HG02610 (cell line): ENCODE data around the gene TEKT3.

Experiments
- ATAC-seq: cut with Tn5 transposase; IDR thresholded peaks from one replicate; pipeline ENCODE4 v1.9.1; 2021; ENCODE audit warnings: mild to moderate bottlenecking, moderate library complexity; ENCODE audit not compliant: unreplicated experiment

TEKT3 gene

DNA sequence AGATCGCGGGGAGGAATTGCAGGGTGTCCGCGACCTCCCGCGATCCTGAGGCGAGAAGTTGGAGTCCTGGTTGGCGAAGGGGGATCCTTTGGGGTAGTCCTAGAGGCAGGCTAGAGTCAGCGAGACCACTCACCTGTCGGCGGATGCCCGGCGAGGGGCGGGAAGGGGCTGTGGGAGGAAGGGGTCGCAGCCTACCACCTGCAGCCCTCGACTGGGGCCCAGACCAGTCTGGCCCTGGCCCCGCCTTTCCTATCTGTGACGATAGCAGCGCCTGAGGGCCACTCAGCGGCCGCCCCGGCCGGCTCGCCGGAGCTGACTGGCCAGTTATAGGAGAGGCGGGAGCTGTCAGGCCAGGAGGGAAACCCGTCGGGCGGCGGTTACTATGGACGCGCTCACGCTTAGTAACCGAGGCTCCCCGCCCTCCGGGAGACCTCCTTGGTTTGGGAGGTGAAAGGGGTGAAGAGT, at the start of gene TEKT3:
TSS of gene TEKT3 (minus strand) at position 213 of the 465 bp plus-strand sequence. CDS start 10,012 bp downstream, outside the sequence.
- no peak for ATAC-seq

DNA sequence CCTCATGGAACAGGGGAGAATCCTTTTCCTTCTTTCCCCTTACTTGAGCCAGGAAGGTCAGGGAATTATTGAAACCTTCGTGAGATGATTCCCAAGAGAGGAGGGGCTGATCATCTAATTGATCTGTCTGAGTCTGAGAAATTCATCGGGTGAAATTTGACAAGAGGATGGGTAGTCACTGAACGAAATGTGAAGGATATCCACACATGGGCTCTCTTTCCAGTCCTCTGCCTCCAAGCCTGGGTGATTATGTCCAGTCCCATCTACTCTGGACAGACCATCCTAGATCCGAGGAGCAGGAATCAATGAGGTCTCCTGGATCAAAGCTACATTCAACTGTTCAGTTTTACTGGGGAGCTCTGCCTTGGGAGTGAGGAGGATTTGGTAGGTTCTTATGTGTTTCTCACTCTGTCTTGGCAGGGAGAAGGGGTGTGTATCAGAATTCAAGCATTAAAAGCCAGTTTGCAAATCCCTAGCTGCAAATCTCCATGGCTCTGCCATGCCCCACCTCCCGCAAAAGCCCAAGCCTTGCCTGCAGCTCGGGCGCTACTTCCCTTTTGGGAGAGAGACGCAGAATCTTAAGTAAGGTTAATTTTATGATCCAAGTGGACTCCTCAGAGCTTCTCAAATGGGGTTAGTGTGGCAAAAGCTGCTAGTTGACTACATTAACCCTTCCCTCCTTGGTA, 47.1 kb upstream of the TEKT3 start:
- ATAC-seq, result no peak

DNA sequence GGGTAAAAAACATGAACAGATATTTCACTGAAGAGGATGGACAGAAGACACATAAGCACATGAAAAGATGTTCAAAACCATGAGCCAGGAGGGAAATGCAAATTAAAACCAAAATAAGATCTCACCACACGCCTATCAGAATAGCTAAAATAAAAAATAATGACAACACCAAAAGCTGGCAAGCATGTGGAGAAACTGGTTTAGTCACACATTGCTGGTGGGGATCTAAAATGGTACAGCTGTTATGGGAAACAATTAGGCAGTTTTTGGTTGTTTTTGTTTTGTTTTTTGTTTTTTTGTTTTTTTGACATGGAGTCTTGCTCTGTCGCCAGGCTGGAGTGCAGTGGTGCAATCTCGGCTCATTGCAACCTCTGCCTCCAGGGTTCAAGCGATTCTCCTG, 44.7 kb upstream of the TEKT3 start:
- ATAC-seq, result no peak

DNA sequence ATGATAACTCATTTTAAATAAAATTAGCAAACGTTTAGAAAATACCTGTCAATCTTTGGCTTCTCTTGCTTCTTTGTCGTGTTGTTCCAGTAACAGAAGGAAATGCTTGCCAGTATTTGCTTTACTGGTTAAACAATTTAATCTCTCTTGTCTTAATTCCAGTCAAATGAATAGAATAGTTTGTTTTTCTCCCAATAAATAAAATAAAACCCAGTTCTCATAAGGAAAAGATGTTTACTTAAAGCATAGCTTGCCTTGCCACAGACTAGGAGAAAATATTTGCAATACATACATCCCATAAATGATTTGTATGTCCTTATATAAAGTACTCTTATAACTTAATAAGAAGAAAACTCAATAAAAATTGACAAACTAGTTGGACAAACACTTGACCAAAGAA, 43.9 kb upstream of the TEKT3 start:
- no peak for ATAC-seq

DNA sequence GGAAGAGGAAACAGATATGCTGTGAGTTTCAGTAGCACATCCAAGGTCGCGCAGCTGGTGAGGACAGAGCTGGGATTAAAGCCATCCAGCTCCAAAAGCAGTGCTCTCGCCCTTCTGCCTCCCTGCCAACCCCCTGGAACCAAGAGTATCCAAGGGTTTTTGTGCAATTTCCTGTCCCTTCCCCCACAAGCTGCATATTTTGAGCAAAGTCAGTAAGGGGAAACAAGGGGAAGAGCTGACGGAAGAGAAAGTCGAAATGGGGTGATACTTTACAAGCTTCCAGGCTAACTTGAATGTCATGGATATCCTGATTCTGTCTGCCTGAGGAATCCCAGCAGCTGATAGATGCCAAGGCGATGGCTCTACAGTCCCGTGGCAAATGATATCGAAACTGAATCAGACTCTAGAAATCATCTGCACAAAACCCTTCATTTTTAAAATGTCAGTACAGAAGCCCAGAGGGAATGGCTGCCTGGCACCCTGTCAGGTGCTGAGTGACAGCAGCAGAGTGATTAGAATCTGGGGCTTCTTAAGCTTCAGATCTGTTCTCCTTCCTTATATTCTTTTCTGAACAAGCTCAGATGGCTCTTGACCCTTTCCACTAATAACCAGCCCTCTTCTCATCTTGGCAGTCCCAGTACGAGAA, 42.9 kb upstream of the TEKT3 start:
- ATAC-seq, result no peak

DNA sequence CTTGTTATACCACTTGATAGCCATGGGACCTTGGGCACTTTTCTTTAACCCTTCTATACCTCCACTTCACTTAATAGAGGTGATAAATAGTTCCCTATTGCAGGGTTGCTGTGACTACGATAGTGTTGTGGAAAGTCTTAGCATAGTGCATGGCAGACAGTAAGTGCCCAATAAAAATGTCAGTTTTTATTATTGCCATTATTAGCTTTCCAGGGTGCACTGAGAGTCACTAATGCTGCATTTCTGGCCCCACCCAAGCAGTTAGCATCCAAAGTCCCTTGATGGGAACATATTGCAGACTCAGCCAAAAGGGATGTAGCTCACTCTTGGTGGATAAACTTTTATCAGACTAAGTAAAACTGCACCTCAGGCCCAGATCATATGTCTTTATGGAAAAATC, 41.5 kb upstream of the TEKT3 start:
- no peak for ATAC-seq

DNA sequence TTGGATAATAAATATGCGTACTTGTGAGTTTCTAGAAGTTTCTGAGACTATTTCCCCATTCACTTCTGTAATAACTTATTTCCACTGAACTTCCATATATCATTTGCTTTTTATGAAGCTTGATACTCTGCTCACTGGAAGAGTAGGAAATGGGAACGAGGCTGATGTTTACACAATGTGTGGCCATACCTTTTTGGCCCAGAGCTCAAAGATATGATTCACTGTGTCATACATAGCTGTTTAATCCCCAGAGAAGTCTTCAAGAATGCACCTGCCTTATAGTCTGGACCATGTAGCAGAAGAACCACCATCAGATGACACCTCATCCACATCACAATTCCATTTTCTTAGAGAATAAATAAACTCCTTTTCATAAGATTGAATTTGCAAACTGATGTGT, 40.3 kb upstream of the TEKT3 start:
- no peak for ATAC-seq

DNA sequence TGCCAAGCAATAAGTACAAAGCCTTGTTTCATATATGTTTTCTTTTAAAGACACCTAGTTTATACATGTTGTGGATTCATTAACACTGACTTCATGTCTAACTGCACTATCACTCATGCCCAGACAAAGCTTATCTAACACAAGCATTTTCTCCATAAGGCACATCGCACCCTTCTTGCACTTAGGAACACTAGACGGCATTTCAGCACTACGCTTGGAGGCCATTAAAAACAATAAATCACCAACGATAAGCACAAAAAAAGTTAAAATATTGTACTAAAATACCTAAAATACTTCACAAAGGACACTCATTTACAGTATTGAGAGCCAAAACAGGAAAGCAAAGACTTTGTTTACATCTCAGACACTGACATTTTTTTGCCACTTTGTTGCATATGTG, 39.0 kb upstream of the TEKT3 start:
- no peak for ATAC-seq

DNA sequence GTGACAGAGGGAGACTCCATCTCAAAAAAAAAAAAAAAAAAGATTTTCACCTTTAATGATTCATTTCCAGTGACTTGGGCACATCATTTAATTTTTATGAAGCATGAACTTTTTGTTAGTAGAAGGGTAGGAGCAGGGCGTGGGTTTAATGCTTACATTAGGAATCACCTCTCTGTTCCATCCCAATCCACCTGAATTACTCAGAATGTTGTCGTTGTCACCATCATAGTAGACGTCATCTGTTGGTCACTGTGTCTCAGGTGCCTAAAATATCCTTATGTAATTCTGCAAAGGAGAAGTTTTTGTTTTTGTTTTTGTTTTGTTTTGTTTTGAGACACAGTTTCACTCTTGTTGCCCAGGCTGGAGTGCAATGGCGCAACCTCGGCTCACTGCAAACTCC, 38.3 kb upstream of the TEKT3 start:
- no peak for ATAC-seq

DNA sequence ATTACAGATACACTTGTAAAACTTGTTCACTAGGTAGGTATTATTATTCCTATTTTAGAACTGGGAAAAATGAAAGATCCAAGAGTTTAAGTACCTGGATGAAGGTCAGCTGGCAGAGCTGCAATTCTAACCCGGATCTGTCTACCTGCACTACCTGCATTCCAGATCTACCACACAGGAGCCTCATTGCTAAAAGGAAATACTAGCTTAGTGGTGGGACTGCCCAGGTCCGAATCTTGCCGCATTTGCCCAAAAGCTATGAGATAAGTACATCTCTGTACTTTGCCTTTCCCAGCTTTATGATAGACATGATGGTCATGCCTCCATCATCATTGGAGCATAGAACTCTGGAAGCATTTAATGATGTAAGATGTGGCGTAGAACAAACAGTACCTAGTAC, 36.8 kb upstream of the TEKT3 start:
- no peak for ATAC-seq

DNA sequence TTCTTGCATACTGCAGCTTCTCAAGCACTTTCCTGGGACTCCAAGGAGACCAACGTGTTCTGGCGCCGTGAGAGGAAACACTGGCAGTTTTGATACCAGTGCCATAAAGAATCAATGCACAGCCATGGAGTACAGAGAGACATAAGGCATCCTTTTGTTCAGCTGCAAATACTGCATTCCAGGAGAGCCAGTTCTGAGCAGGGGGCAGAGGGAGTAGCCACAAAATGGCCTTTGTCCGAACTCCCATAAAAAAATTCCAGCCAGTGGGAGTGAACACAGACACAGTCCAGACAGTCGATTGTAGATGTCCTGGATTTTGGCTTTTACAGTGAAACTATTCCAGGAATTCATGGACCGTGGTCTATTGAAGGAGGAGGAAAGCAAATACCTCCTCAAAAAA, 36.2 kb upstream of the TEKT3 start:
- no peak for ATAC-seq

DNA sequence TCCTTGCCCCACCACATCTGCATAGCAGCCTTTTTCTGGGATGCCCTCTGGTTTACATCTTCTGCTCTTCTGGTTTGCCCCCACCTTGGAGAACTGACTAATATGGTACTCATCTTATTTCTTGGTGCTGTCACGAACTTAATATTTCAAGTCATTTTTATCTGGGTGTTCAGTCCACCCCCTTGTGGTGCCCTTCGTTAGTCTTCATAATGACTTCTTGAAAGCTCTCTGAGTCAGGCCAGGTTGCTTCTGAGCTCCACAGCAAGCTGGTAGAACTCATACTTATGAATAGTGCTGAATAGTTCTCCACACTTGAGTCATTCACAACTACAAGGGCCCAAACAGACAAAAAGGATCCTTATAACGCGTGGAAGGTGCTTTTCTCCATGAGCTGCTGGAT, 35.8 kb upstream of the TEKT3 start:
- ATAC-seq, result no peak

DNA sequence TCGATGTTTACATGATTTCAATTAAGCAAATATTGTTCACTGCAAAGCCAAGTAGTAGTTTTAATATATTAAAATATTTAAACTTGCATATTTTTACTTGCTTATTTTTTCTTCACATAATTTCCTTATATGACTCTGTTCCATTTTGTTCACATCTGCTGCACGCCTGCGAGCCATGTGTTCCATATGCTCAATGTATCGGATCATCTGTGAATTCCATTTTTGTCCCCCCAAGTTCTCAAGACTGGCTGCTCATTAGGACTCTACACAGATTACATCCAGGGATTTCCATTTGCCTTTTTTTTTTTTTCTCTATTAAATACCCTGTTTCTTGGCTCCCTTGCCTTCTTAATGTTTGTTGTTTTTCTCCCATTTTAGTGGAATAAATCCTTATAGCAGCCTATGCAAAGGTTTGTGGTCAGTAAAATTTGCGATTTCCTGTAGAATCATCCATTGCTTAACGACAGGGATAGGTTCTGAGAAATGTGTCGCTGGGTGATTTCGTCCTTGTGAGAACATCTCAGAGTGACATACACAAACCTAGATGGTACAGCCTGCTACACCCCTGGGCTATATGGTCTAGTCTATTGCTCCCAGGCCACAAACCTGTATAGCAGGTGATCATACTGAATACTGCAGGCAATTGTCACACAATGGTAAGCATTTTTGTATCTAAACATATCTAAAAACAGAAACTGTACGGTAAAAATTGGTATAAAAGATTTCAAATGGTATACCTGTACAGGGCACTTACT, 30.2 kb upstream of the TEKT3 start:
- ATAC-seq, result no peak

DNA sequence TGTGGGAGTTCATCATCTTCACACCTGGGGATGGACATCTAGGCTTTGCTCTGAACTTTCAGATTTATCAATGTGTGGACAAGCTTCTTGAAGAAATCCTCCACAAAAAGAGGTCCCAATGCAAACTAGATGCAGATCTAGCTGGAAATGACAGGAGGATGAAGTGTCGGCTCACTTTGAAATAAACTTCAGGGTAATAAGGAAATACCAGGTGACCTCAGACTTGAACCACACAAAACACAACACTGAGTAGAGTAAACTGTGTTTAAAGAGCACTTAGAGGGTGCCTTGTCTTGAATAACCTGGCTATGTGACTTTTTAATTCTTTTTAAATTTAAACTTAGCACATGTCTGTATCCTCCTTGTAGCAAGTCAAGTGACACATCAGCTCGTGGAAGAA, 27.2 kb upstream of the TEKT3 start:
- ATAC-seq, result no peak

DNA sequence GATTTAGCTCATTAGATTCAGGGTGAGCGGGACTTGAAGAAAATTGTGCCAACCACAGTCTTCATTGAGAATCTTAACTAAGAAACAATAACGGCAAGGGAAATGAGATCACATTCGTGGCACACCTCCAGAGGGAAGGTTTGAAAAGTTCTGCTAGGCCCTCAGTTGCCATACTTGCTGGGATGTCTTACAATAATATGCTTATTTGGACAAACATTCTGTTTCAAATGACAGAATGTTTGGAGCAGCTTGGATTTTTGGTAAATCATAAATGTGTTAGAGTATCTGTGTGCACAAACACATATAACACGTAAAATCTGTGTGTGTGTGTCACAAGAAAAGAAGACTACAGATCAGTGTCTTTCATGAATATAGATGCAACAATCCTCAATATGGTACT, 24.6 kb upstream of the TEKT3 start:
- no peak for ATAC-seq

DNA sequence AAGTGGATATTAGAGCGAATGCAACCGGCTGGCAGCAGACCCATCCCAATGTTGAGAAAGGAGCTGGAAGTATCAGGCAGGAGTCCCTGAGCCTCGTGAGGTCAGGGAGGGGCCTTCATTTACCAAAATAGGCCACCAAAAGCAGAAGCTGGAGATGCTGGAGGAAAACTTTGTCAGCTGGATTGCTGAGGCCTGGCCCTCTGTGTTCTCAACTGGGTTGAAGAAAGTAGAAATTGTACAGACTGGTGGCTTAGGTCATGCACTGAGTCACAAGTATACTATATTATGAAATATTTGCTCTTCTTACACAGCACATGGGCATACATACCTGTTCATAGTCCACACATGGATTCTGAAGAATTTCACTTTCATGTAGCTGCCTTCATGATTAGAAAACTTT, 23.2 kb upstream of the TEKT3 start:
- ATAC-seq, result no peak

DNA sequence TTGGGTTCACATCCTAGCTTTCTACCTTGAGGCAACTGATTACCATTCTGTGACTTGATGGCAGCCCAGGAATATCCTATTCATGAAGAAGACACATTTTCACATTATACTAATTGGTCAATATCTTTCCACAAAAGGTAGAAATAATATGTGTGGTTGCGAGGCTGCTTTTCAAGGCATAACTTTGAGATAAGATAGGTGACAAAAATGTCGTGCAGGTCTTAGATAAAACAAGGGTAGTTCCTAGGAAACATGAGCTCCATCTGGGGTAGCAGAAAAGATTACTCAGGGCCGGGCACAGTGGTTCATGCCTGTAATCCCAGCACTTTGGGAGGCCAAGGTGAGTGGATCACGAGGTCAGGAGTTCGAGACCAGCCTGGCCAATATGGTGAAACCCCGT, 22.3 kb upstream of the TEKT3 start:
- ATAC-seq, result no peak

DNA sequence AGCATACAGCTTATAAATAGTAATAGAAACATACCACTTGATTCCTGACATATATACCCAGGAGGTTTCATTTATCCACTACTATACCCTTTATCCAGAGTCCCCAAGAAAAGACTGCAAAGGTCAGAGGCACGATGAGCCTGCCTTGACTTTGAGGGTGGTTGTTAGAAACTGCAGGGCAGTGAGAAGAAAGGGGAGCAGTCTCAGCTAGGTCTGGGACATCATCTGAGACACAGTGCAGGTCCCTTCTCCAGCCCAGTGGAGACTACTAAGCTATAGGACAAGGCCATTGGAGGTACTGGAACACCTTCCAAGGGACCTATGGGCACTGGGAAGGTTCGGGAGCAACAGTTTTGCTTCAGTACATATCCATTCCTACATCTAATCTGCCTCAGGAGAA, 20.2 kb upstream of the TEKT3 start:
- no peak for ATAC-seq

DNA sequence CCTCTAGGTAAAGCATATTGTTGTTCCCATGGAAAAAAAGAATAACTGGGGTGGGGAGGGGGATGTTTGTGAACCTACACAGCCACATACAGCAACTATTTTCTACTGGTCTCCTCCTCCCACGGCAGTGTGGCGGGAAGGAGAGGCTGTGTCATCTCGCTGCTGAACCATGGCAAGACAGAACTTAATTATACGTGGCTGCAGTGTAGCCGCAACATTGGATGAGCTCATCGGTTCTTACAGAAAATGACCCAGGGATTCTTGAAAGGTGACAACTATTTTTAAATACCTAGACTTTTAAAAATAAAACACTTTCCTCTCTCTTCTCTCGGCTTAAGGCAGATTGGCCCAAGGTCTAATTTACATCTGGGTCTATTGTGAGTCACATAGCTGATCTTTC, 19.8 kb upstream of the TEKT3 start:
- ATAC-seq, result no peak

DNA sequence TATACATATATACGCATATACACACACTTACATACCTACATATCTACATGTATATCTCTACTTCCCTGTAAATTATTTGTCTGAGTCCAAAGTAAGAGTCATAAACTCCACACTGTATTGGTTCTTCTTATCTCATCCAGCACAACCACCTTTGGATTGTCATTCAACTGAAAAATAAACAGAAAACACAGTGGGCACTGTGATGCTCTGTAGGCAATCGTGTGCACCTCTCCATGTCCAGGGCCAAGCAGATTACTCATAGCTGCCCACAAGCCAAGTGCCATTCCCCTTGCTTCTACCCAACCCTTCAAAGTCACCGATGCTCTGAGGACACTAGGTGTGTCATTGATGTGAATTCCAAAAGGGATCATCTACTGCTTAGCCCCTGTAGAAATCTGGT, 12.9 kb upstream of the TEKT3 start:
- ATAC-seq, result no peak

DNA sequence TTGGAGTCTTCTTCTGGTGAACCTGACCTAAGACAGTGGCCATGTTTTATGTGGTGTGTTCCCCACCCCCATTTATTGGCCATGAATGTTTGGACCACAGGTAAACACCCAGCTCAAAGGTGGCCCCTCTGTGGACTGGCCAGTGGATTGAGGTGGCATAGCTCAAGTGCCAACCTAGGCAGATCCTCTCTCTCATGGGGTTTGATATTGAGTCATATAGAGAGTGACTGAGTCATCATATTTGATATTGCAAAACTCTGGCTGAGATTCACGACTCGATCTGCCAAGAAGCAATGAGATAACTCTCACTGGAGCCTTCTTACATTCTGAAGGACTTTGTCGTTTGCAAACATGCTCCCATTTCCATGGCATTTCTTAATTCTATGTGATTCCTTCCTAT, 10.5 kb upstream of the TEKT3 start:
- ATAC-seq, result no peak

DNA sequence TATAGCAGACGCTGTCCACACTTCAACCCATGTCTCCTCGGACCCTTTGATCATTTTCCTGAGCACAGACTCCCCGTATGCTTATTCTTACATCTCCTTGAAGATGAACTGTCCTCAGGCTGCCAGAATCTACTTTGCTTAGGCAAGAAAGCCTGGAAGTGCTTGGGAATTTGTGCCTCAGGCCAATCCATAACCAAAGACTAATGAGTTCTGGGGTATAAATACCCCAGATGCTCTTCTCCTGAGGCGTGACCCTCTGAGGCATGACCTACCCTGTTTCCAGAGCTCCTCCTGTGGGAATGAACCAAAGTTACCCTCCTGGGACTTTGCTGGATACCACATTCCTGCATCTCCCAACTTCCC, 10.1 kb upstream of the TEKT3 start:
- no peak for ATAC-seq
